NCI-H460 (cell line): Measurements from ENCODE around the gene CTBP2. TPM values are rescaled to one million over a fixed set of nuclear protein-coding genes. Genes with fewer than 3 reads are reported as not detected.
"Not testable (repeated sequence)": the region's sequence is repeated elsewhere in the genome, so short reads cannot be mapped to it uniquely, and the experiment has no call there.

Experiments
- DNase-seq: peaks from one replicate; pipeline ENCODE4 v3.0.0-alpha.2; 2016; ENCODE audit warnings: low read depth; ENCODE audit errors: extremely low read depth
- total RNA-seq: library from RNA; depleted of rRNA; stranded (reverse); fragments of >200 nt; shearing (Covaris generic); gene quantifications from 2 replicates; pipeline ENCODE4 v1.2.3, GENCODE V29; 2014

CTBP2 gene
- total RNA-seq, 1 experiment from 2014 or later, result 75.1 TPM

DNA sequence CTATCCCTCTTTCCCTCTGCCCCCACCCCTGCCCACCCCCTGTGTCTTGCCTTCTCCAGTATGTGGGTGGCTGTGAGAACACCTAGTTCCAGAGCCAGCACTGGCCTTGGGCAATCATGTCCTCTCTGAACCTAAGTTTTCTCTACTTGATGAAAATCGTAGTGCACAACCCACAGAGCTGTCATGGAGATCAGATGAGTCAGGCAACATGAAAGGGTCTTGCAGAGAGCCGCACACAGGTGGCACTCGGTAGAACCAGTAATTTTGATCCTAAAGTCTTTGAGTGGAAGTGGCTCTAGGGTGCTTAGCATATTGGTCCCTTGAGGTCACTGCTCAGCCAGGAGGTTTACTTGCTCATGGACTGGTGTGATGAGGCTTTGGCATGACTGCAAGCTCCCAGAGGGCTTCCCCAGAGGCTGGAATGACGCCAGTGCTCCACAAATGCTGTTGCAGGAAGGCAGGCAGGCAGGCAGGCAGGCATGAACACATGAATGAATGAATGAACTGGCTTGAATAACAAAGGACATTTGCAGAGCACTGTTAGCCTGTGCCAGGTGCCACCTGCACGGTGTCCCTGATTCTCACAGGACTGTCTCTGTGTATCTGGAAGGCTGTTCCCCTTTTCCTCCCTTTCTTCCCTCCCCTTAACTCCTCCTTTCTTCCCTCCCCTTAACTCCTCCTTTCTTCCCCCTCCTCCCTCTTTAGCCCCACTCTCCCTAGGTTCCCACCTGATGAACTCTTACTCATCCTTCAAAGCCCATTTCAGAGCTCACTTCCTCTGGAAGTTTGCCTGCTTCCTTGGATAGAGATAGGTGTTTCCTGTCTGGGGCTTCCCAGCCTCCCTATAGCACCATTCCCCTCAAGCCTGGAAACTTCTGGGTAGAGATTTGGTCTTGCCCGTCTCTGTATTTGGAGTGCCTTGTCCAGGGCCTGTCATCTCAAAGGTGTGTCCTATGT, 27.2 kb upstream of the CTBP2 start:
- no peak for DNase-seq

DNA sequence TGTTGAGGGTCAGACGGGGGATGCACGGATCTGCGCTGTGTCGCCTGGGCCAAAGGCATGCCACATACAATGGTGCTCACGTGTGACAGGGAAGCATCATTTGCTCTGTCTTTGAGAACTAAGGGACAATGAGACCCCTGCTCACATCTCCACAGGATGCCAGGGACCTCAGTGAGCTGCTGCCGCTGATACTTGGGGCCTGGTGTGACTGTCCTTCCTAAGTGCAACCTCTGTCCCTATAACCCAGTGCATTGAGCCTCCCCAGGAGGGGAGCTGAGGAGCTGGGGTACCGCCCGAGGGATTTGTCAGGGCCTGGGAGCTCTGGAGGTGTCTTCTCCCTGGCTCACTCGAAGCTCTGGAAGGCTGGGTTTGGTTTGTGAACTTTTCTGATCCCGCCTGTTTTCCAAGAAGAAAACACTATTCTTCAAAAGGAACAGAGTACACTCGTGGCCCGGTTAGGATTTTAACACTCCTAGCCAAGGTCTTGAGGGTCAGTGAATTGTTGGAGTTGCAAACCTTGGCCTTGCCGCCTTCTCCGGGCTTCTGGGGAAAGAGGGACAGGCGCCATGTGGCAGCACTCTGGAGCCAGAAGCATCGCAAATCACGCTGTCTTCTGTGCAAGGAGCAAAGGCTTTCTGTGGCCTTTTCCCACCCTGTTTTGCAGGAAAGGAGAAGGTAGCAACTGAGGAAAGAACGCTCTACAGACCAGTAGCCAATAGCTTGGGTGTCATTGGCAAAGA, 26.2 kb upstream of the CTBP2 start:
- DNase-seq, result no peak

DNA sequence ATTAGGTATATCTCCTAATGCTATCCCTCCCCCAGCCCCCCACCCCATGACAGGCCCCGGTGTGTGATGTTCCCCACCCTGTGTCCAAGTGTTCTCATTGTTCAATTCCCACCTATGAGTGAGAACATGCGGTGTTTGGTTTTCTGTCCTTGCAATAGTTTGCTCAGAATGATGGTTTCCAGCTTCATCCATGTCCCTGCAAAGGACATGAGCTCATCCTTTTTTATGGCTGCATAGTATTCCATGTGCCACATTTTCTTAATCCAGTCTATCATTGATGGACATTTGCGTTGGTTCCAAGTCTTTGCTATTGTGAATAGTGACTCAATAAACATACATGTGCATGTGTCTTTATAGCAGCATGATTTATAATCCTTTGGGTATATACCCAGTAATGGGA, 18.7 kb upstream of the CTBP2 start:
- DNase-seq, result not testable (repeated sequence)

DNA sequence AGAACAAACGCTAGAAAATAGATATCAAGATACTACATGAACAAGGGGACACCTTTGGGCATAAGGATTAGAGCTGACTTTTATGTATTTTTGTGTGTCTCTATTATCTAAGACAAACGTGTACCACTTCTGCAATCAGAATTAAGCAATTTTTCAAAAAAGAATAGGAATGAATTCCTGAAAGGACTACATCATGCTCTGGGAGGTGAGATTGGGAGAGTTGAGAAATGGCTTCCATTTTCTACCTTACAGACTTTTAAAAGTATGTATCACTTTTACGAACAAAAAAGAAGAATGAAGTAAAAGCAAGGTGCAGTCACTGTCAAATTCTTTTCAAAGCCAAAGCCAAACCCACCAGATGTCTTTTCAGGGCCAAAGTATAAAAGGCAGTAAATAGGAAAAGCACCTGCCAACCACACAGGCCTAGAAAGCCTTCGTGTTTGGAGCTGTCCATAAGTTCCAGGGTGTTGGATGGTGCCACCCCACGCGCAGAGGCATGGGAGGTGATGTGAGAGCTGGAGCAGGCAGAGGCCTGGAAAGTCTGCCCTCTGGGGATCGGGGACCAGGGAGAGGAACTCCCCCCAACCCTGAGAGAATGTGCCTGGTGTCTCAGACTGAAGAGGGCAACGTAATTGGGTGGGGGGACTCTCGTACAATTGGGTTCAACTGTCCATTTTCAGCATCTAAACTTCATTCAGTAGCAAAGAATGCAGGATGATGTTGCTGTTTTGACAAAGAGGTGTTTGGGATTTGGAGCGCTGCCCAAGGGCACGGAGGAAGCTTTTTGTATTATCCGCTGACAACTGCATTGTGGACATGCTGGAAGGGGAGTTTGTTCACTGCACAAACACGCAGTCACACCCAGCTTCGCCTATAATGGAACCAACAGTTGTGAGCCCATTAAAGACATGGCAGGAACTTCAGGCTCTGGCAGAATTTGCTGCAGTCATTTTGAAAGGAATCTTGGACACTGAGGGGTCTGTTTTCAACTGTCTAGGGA, 17.6 kb upstream of the CTBP2 start:
- no peak for DNase-seq

DNA sequence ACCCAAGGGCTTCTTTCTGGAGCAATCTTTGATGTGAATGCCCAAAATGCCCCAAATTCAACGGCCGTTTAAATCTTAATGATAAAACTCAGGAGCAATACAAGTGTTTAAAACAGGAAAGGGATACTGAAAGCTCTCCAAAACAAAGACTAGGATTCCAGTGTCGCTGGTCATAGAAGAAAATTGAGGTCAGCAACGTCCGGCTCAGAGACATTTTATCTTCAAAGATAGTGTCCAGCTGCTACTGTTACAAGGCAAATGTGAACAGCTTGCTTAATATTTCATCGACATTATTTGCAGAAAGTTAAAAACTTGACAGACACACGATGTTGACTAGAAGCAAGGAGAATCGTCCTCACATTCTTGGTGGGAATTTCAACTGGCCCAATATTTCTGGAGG, 15.4 kb upstream of the CTBP2 start:
- DNase-seq, result no peak

DNA sequence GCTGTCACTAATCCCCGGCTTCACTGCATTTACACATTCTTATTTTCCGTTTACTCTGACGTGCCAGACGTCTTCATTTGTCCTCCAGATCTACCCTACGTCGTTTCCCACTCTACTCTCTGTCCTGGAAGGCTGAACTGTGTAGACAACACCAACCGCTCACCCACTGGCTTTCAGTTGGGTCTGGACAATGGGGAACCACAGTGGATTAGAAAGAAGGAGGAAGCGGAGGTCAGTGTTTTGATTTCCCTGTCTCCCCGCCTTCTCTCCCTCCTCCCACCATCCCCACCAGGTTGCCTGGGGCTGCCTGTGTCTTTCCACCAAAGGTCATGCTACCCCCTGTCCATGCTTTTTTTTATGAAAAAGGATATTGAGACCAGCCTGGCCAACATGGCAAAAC, 14.0 kb upstream of the CTBP2 start:
- no peak for DNase-seq

DNA sequence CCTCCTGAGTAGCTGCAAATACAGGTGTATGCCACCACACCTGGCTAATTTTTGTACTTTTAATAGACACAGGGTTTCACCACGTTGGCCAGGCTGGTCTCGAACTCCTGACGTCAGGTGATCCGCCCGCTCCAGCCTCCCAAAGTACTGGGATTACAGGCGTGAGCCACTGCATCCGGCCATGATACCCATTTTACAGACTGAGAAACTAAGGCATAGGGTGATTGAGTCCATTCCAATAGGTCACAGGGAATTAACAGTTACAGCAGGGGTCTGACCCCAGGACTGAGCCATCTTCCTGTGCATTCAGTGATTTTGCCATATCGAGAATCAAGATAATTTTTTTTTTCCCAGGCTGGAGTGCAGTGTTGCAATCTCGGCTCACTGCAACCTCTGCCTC, 12.3 kb upstream of the CTBP2 start:
- DNase-seq, result no peak

DNA sequence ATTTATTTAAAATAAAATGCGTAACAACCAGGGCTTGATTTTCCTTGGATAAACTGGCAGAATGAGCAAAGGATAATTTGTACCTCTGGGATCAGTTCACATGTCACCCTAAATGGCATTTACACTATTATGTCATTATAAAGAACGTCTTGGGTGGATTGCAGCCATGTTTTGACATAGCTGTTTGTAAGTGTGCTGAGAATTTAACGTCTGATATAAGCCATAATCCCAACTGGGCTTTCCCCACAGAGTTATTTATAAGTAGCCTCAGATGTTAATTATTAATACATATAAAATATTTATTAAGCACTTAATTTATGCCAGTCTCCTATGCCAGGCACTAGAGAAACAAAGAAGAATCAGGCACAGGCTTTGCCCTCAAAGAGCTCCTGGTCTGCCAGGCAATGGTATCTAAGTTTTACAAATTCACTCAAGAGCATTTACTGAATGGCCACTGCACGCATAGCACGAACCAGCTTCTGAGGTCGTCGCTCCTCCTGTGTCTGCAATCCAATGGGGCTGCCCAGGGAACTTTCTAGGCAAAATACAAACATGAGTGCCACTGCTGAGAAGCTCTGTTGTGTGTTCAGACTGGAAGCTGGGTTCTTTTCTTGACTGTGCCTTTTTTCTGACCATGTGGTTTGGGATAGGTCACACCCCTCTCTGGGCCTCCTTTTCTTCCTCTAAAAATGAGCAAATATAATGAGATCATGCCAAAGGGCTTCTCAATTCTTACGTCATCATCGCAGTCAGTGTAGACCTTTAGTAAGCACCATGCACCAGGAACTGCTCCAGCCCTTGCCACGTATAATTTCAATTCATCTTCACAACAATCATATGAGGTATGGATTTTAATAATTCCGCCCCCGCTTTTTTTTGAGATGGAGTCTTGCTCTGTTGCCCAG, 11.3 kb upstream of the CTBP2 start:
- DNase-seq, result no peak

DNA sequence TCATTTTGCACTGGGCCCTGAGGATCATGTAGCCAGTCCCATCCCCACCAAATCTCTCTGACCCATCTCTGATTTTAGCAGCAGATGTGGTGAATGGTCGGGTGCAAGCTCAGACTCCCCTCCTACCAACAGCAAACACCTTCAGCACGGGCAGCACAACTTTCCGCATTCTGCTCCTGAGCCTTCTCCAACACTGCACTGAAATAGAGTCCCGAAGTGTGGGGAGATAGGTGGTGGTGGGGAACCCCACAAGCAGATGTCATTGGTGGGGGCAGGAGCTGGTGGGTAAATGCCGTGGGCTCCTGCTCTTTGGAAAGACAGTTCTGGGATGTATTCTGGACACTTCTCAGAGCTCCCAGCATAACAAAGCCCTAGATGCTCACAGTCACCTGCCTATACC, 9.6 kb upstream of the CTBP2 start:
- DNase-seq, result no peak

DNA sequence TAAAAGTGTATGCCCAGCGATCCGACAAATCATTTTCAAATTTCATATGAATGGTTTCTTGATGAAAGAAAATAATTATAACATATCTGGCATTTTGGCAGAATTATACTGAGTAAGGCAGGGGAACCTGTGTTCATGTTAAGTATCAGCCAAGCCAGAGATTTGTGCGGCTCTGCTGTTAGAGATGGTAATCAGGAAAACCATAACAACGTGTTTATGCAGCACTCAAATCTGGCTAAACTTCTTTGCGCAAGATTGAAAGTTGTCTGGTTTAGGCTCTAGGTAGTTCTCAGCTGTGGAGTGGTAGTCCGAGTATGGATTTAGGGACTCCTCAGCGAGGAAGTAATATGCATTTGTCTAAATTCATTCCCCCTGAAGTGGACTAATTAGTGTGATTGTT, 8.9 kb upstream of the CTBP2 start:
- no peak for DNase-seq

DNA sequence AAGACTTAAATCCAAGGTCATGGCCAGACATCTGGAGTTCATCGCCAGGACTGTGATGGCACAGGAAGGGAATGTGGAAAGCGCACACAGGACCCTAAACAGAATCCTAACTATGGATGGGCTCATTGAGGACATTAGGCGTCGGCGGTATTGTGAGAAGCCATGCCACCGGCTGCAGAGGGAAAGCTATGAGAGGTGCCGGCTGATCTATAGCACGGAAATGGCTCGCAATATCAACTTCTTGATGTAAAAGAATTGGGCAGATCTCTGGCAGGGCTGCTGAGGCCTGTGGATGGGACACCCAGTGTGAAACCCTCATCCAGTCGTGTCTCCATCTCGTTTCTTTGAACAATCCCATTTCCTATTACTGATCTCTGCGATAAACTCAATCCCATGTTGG, 6.3 kb upstream of the CTBP2 start:
- DNase-seq, result no peak

DNA sequence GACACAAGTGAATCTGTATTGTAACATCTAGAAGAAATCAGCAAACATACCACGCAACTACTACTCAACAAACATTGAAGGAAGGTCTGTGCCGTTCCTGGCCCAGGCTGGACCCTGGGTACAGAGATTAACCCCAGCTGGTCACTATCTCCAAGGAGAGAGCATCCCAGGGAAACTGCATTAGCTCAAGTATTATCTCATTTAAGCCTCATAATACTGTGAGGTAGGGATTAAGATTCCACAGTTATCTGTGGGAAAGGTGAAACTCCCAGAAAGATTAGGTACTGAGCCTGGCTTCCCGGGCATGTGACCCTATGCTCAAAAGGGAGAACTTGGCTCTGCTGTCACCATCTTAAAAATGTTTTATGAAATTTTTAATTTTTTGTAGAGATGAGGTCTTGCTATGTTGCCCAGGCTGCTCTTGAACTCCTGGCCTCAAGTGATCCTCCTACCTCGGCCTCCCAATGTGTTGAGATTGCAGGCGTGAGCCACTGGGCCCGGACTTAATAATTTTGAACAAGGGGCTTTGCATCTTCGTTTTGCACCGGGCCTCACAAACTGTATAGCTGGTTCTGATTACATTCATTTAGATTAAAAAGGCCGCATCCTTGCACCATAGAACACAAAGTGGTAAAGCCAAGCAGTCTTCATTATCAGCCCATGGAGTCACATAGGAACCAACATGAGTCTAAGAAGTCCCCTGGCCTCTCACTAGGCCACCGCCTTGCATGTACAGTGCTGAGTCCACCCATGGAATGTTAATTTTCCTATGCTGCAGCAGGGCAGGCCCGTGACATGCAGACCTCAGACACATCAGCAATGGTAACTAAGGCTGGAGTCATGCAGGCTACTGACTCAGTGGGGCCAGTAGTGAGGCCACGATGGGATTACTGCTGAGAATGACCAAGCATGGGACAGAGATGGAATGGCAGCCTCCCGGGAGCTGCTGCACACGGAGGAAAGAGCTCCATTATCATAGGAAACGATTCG, 5.5 kb upstream of the CTBP2 start:
- DNase-seq, result no peak

DNA sequence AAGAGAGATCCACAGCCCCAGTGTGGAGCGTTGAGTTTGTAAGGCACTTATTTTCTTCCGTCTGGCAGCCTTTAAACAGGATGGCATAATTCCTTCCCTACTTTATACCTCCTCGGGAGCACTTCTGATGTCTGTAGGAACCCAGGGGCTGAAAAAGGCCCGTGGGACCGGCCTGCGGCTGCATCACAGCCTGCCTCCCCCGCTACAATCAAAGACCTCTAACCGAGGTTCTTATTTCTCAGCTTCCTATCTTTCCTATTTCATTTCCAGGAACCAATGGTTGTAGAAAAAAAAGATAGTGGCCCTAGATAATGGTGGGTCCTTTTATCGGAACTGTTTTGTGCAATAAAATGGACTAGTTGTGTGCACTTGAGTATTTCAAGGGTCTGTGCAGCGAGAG, 4.1 kb upstream of the CTBP2 start:
- no peak for DNase-seq

DNA sequence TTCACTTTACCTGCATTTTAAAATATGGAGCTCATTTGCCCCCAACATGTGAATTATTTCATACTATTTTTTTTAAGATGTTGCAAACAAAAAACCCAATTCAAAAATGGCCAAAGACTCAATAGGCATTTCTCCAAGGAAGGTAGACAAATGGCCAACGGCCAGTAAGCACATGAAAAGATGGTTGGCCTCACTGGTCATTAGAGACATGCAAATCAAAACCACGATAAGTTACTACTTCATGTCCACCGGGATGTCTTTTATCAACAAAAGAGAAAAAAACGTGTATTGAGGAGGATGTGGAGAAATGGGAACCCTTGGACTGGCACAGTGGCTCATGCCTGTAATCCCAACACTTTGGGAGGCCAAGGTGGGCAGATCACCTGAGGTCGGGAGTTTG, 3.4 kb upstream of the CTBP2 start:
- DNase-seq, result no peak

DNA sequence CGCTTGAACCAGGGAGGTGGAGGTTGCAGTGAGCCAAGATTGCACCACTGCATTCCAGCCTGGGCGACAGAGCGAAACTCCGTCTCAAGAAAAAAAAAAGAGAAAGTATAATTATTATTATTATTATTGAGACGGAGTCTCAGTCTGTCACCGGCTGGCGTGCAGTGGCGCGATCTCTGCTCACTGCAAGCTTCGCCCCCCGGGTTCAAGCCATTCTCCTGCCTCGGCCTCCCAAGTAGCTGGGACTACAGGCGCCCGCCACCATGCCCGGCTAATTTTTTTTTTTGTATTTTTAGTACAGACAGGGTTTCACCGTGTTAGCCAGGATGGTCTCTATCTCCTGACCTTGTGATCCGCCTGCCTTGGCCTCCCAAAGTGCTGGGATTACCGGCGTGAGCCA, 2.9 kb upstream of the CTBP2 start:
- DNase-seq, result not testable (repeated sequence)

DNA sequence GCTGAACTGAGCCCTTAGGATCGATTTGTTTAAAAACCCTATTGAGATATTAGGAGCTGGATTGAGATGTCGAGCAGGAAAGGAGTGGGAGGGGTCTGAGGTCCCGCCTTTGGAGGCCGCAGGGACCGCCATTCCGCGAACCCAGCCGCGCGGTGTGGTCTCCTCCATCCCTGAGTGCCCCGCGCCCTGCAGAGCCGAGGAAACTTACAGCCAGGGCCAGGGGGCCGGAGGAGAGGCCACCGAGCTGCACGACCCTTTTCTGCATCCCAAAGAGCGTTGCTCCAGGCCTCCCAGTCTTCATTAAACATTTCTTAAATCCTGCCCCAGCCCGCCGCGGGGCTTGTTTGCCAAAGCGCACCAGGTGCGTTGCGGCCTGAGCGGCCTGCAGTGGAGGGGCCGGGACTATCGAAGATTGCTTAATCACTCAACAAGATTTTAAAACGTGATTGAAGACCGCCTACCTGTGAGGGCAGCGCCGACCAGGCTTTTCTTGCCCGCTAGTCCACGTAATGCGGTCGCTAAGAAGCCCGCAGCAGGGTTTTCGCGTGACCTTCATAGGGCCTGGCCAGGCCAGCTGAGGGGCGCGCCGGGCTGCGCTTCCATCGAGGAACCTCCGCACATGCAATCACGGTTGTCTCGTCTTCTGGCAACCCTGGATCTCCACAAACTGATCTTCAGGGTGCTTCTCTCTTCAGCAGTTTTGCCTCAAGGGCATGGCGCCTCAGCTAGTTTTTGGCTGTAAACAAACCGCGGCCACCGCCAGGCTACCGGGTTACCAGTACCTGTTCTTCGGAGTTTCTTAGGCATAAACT, 2.0 kb upstream of the CTBP2 start:
- no peak for DNase-seq

DNA sequence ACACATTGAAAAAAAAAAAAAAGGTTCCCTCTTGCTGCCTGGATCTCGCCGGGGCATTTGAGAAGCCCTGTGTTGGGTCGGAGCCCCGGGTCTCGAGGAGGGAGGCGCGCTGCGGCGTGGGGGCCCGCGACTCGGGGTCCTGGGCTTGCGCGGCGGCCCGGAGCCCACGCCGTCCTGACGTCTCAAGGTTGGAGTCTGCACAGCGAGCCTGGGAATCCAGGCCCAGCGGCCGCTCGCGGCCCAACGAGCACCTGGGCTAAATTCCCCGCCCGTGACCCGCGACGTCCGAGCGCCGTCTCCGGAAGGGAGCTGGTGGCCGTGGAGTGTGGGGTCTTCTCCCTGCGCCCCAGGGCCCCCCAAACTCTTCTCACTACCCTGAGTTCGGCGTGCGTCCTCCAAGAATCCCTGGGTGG, 1.4 kb upstream of the CTBP2 start:
- DNase-seq, result no peak
